Astrocyte of the hippocampus (primary cell): ENCODE results near the gene CBLB.
"Not testable (repeated sequence)": the region's sequence is repeated elsewhere in the genome, so short reads cannot be mapped to it uniquely, and the experiment has no call there.

Experiments used
- DNase-seq: peaks from one replicate; pipeline ENCODE4 v3.0.0; 2011; ENCODE audit warnings: low read depth, low spot score

Gene CBLB

DNA sequence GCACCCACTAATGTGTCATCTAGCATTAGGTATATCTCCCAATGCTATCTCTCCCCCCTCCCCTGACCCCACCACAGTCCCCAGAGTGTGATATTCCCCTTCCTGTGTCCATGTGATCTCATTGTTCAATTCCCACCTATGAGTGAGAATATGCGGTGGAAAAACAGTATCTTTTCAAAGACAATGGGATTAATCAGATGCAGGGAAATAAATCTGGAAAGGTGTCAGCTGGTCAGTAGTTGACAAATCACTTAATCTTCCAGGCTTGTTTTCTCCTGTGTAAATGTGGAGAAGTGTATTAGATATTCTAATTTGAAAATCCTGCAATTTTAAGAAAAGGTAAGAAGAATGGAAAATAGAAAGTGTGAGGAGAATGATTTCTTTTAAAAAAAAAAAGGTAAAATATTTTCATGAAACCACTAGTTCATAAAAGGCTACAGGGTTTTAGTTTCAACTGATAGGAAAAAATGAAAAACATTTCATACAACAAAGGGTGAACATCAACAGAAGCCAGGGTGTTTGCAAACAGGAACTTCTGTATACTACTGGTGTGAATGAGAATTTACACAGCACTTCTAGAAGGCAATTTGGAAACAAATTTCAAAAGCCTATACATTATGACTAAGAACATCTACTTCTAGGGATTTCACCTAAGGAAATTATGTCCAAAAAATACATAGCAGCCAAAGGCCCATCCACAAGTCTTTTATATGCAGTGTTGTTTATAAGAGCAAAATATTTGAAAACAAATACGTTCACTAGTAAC is 113.5 kb downstream of the CBLB start:
- DNase-seq: no peak

DNA sequence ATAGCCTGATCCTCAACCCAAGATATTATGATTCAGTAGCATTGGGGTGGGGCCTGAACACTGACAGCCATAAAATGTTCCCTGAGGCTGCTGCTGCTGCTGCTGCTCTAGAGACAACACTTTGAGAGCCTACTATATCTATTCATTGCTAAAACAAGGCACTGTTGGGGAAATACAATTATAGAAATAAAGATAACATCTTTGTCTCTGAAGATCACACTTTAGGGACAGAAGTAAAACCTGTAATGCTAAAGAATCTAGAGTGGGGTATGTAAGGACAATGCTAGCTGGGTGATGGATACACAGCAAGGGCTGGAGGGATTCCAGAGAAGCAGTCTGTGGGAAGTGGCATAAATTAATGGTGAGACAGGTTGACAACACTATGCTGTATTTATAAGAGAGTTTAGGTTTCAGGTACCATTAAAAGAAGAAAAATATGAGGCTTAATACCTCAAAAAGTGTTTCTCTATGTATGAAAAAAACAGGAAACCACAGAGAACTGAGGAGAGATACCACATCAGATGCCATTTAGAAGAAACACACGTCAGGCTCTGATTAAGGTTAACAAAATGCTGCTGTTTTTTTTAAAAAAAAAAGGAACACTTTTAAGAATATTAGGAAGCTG is 115.9 kb downstream of the CBLB start:
- peak; percentile 32 for DNase-seq

DNA sequence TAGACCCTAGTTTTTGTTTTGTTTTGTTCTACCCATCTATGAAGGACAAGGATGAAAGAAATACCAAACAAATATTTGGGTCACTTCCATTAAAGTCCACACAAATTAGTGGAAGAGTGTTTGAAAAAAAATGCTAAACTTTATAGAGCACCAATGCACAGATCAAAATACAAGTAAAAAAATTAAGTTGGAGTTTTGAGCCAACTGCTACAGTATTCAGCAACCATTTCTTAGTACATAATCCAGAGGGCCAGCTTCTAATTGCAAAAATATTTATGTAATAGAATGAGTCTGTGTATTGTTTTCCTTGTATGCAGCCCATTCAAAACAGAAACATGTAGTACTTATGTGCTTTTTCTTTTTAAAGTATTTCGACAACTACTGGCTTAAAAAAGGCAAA is 121.1 kb downstream of the CBLB start:
- no peak for DNase-seq

DNA sequence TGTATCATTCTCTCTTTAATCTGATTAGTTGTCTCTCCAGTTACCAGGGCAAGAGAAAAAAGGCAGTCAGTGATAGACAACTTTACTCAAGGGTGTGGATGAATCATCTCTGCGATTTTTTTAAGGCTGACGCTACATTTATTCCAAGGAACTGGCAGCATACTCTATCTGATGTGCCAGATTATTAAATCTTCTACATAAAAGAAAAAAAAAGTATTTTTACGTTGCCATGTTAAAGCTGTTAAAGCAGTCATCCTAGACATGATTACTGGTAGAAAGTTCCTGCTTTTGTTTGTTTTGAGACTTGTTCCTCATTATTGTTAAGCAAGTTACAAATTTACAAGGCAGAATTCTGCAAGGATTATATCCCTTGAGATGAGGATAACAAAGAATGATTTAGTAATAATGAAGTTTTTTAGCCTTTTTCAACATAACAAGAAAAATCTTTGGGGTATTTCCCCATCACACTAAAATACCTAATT is 121.7 kb downstream of the CBLB start:
- peak; percentile 60 for DNase-seq

DNA sequence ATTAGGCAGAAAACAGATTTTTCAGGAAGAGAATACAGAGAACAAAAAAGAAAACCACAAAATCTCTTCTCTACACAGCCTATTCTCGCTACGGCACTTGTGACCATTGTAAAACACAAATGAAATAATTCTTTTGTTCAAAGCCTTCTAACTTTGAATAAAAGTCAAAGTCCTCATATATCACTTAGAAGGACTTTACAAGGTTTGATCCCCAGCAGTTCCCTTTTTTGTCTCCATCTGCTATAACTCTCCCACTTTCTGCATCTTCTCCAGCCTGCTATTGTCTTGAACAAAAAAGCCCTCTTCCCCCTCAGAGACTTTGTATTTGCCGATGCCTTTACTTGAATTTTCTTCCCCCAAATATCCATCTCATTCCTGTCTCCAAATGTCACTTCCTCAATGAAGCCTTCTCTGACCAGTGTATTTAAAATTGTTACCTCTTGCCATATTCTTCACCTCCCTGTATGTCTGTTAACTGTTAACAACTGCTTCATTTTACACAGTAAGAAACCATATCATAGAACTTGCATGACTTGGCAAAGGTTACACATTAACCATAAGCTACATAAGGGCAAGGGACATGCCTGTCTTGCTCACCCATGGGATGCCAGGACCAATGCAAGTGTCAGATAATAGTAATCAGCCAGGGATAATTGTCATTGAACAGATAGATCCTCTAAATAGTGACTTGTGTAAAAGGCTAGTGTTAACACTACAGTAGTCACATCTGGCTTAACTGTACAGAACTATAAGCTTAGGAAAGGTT is 122.4 kb downstream of the CBLB start:
- no peak for DNase-seq

DNA sequence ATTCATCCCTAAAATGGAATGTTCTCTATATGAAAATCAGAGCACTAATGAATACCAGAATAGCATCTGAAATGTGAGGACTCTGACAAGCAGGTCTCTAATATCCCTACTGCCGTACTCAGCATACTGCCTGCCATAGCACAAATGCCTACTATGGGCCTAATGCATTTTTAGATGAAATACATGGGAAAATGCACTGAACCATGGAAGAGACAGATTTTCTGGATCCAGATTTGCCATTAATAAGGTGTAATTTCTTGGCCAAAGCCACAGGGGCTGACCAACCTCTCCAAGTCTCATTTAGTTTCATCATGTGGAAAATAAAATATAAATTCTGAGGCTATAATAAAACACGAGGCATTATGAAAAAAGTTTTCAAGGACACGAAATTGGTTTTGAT is 123.8 kb downstream of the CBLB start:
- no peak for DNase-seq

DNA sequence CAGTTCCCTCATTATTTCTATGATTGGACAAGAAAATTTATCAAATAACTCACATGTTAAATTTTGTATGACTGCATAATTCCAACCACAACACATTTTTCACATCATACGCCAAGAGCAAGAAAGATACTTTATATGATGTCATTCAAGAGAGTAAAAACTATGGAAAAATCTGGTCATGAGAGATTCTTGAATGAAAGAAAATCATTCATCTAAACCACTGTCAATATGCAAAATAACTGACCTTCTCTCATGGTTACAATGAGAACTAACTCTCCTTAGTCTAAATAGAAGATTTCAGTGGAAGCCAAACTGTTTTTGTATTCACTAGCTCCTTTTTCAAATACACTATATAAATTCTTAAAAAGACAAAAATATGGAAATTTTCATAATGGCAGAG is 124.6 kb downstream of the CBLB start:
- no peak for DNase-seq

DNA sequence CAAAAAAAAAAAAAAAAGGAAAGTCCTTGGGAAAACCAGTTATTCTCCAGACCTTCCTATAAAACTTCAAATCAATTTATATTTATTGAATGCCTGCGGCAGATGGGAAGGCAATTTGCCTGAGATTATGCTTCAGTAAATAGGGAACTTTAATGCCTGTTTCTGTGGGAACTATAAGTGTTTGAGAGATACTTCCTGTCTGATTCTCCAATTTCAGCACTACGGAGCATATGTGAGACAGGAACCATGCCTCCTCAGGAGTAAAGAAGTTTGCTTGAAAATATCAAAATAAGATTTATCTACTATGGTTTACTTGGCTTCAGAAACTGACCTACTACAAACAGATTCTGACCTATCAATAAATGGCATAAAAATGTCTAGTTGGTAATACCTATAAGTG is 135.5 kb downstream of the CBLB start:
- DNase-seq: no peak

DNA sequence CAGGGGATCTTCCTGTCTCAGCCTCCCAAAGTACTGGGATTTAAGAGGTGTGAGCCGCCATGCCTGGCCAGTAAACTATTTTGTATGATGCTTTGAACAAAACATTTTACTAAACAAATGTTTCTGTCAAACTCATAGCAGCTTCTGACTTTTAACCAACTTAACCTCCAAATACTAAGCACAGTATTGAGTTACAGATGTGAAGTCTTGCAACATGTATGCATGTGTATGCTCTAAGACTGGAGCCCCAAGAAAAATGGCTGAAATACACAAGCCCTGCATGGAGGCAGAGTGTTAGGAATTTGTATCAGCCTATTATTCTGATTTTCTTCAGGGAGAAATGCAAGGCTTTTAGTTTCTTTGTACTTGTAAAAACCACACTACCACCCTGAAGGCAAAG is 137.1 kb downstream of the CBLB start:
- DNase-seq: no peak

DNA sequence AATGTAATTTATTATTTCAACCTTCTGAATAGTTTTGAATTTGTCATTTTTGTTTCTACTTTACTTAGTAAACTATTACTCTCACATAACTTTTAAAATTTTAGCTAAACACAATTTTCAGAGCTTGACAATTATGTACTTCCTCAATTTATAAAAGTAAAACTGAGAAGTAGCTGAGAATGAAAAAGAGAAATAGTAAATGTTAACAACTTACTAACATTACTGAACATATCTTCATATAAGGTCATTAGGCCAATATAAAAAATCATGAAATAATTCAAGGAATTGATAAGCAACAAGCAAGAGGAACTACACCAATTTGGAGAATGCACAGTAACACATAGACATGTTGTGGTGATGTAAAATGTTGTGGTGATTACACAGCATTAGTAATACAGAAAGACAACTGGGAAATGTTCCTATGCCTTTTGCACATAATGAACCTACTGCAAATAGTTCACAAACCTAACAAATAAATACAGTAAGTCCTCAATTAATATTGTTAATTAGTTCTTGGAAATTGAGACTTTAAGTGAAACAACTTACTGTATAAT is 137.9 kb downstream of the CBLB start:
- DNase-seq: no peak

DNA sequence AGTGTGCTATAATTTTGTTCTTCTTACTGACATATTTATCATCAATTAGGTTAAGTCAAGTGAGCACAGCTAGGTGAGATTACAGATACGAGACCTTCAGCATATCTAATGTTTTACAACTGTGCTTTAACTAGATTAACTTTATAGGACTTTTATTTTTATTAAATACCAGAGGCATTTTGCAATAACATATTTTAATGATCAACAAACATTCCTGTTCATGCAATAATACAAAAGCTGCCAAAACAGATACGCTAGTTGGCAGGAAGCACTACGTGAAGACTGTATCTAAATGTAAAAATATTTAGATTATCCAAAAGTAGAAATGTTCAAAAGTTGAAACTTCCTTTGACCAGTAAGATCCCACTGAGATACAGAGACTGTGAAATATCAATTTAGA is 139.1 kb downstream of the CBLB start:
- no peak for DNase-seq

DNA sequence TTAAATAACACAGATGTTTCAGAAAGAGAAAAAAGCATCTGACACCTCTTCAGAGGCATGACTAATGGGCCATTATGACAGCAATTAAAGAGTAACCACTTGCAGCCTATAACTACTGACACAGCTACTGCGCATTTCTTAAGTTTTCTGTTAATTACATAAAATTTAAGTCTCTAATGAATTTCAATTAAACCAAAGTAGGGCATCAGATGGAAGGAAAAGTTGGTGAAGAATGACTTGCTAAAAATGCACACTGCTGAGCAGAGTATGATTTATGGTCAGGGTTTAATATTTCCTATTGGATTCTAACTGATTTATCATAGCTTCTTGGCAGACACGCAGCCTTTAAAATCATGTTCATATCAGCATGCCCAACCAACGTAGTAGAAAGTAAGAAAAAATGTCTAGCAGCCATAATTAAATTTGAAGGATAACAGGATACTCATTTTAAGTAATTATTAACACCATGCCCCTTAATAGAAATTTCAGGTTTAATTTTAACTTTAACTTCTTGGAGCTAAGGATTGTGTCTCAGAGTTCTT is 140.0 kb downstream of the CBLB start:
- no peak for DNase-seq

DNA sequence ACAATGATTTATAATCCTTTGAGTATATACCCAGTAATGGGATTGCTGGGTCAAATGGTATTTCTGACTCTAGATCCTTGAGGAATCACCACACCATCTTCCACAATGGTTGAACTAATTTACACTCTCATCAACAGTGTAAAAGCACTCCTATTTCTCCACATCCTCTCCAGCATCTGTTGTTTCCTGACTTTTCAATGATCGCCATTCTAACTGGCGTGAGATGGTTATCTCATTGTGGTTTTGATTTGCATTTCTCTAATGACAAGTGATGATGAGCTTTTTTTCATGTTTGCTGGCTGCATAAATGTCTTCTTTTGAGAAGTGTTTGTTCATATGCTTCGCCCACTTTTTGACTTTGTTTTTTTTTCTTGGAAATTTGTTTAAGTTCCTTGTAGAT is 141.8 kb downstream of the CBLB start:
- not testable (repeated sequence) for DNase-seq

DNA sequence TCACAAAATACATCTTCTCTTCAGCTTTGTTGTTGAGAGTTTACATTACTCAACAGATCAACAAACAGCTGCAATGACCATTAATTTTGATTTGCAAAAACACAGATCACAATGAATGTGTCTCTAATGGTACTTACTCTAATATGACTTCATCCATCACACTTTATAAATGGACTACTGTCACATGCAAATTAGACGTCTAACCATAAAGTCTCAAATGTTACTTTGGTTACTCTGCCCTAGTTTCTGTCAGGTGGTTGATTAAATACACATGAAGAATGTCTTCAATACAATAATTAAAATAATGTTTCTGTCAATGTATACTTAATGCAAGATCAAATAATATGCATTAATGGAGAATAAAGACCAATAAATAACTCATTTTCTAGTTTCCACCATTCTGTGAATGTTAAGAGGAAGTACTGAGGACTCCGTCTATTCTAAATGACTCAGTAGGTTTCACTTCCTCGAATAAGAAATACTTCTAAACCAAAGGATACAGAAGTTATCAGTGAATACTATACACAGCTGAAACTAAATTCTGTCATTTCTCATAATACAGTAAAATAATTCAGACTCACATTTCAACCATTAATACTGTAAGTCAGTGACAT is 145.8 kb downstream of the CBLB start:
- no peak for DNase-seq

DNA sequence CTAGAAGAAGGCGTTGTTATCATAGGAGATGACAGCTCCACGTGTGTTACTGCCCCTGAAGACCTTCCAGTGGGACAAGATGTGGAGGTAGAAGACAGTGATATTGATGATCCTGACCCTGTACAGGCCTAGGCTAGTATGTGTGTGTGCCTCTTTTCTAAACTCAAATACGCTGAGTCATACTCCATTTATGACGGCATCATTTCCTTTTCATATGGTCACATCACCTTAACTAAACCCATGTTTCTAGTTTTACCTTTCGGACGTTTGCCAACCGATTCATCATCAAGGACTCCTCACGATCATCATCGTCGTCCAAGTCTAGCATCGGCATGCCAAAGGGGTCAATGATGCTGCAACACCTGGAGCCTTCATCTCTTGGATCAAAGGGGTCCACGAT is 149.0 kb downstream of the CBLB start:
- DNase-seq: no peak

DNA sequence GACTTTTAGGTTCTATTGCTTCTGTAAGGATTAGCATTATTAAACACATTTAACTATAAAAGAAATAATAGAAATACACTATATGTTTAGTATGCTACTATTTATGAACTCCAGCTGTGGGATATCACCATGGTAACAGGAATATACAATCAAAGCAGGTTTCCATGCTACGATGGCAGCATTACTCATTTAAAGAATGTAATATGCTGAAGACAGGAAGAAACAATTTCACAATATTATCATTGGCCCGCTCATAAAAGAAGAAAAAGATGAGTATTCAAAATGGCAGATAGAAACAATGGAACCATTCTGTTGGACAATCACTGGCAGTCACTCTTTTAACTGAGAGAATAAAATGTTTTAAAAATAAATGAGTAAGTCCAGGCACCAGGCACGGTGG is 153.4 kb downstream of the CBLB start:
- peak; percentile 29 for DNase-seq

DNA sequence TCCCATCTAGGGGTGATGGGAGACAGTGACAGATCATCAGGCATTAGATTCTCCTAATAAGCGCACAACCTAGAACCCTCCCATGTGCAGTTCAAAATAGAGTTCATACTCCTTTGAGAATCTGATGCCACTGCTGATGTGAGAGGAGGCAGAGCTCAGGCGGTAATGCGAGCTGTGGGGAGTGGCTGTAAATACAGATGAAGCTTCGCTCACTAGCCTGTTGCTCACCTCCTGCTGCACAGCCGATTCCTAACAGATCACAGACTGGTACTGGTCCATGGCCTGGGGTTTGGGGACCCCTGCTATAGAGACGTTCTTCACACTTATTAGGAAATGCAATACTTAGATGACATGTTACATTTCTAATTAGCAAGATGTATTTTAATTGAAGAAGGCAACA is 154.4 kb downstream of the CBLB start:
- DNase-seq: no peak

DNA sequence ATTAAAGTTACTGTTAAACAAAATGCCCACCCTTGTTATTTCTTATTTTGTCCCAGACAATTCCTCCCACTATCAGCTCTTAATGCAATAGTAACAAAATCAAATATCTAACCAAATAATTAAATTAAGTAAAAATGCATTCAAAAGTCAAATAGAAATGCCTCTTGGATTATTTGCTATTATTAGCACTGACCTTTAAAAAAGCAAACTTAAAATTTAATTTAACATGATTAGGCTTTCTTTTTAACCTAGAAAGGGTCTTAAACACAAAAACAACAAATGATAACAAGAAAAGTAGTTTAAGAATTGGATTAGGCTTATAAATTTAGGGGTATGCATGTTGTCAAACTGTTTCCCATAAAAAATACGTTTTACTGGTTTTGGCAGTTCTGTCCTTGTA is 159.8 kb downstream of the CBLB start:
- no peak for DNase-seq

DNA sequence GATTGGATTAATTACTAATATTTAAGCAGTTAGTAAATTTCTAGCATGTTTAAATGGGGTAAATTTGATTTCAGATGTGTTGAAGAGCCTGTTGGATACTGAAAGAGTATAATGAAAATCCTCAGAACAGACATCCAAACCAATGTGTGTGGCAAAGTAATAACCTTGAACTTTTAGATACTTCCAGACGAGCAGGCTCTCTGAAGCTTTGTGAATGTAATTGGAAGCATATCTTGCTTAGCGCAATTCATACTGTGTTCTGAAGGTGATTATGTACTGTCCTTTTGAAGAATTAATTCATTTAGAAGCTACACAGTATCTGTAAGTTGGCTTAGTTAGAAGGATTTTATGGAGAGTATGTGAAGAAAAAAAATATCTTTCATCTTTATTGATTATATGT is 161.8 kb downstream of the CBLB start:
- no peak for DNase-seq

DNA sequence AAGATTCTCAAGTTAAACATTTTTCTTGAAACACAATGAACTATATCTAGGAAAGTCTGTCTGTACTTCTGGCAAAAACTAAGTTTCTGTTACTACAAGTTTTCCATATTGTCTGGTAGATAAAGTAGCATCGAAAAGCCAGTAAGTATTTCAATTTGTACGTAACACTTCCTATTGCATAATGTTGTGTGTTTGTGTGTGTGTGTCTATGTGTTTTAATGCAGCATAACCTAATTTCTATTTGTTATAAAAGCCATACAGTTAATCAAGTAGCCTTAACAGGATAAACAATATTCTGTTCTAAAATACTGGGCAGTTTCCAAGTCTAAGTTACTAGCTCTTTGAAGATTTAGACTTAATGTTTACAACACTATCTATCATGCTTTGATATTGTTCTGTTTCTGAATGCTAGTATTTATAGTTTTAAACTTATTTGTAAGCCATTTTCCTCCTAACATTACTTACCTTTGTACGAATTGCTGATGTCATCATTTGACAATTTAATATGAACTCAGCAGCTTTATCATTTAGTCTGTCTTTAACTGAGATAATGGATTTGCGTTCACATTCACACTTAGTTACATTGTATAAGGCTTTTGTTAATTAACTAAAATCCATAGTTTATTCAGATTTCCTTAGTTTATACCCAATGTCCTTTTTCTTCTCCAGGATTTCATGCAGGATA is 163.9 kb downstream of the CBLB start:
- DNase-seq: no peak

DNA sequence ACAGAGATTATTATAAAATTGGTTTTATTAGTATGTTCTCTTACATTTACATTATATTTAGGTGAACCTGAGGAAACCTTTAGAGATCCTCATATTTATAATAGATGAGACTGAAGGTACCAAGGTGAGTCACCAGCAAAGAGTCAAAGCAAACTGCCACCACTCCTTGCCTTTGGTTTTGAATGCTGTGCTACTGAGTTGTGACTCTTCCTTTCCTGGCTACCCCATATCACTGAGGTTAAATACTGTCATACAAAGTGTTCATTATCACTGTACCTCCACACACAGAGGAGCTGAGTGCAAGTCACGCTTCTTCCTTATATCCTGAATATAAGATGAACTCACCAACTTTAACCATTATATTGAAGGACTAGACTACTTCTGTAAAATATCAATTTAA is 168.2 kb downstream of the CBLB start:
- DNase-seq: no peak
